Activated CD4-positive, alpha-beta T cell treated with anti-CD3 and anti-CD28 coated beads, Interleukin-2, amount 50 U/mL, for 4 hours (primary cell): Measurements from ENCODE around the gene NUDT4.

Source experiments
- DNase-seq, 2 experiments: peaks; one replicate each; pipeline ENCODE4 v3.0.0-alpha.2; 2020

The NUDT4 gene

DNA sequence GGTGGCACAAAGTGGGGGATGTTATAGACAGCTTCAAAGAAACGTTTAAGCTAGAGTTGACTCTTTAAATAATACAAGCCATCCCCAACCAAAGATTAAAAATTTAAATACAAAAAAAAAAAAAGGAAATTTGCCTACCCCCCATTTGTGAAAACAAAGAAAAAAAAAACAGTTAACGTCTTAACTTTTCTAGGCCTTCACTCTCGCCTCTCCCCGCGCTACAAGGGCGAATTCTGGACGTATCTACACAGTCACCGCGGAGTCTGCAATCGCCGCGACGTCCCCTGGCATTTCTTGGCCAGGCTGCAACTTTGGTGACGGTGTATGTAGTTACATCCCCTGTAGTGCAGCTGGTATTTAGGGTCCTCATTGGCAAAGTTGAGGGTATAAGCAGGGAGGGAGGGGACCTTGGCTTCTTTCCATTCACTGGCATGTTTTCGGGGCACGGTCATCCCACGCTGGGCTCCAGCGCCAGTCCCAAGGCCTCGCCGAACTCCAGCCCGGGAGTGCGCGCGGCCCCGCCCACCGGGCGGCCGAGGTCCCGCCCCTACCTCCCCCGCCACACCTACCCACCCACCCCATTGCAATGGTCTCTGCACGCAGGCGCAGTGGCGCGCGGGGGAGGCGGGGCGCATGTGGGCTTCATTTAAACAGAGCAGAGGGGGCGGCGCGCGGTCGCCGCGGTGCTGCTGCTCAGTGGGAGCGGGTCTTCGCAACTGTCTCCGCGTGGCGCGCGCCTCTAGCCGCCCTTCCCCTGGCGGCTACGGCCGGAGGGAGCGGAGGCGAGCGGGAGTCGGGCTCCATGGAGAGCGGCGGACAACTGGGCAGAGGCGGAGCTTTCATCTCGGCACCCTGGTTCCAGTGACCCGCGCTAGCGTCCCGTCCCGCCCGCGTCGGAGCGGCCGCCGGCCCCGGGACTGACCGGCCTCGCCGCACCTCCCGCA lies at the start of gene NUDT4:
Gene NUDT4, plus strand, starts transcription at position 674 of the 944 bp plus-strand sequence. CDS start 398 bp downstream, outside the sequence.
- peak; percentile 97 to 98 for DNase-seq

- DNase-seq, result no peak
Observed at GRCh38 chr12:93333054-93333453, 44.7 kb upstream of the NUDT4 start.

- no peak for DNase-seq
Observed at GRCh38 chr12:93333828-93334227, 43.9 kb upstream of the NUDT4 start.

GRCh38 chr12:93335603-93336162 lies 42.0 kb upstream of the NUDT4 start:
- DNase-seq, result no peak

DNA sequence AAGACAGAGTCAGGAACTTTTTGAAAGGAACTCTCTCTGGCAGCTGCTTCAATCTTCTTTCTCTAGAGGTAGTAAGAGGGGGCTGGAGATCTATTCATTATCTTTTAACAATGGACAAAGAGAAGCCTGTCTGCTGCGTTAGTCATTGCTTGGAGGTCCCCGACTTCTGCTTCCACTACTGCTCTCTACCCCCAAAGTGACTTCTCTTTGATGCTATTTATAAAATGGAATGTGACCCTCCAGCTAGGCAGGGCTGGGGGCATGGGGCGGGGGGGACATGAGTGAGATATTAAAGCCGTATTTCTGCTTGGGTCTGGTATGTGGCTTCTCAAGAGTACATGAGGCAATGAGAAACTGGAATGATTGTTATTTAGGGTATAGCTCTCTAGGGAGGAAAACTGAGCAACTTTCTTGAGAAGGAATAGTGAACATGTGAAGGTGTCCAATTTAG lies 41.4 kb upstream of the NUDT4 start:
- DNase-seq, result no peak

DNA sequence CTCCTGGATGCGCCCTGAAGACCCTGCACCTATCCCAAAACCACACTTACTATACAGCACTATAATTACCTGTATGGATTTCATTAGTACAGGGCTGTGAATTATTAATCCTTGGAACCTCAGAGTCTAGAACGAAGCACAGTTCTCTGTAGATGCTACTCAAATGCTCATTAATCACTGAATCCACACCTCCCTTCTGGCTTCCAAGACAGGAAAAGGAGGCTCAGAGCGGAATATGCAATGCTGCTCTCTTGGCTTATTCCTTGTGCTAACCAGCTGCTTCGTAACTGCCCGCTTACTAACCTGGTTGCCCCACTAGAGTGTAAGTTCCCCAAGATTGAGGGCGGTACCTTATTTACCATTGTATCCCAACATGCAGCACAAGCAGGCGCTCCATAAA lies 39.1 kb upstream of the NUDT4 start:
- DNase-seq, result no peak

DNA sequence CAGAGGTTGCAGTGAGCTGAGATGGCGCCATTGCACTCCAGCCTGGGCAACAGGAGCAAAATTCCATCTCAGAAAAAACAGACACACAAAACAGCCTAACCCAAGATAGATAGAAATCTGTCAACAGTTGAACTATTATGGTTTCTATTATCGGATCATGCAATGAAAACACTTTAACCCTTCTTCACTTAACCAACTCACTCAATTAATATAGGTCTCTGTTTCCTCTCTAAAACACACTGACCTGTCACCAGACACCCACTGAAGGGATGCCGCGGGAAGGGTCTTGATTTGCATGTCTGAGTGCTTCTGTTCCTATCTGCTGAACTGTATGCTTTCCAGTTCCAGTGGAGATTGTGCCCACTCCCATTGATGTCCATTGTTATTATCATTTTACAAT lies 38.0 kb upstream of the NUDT4 start:
- no peak for DNase-seq

DNA sequence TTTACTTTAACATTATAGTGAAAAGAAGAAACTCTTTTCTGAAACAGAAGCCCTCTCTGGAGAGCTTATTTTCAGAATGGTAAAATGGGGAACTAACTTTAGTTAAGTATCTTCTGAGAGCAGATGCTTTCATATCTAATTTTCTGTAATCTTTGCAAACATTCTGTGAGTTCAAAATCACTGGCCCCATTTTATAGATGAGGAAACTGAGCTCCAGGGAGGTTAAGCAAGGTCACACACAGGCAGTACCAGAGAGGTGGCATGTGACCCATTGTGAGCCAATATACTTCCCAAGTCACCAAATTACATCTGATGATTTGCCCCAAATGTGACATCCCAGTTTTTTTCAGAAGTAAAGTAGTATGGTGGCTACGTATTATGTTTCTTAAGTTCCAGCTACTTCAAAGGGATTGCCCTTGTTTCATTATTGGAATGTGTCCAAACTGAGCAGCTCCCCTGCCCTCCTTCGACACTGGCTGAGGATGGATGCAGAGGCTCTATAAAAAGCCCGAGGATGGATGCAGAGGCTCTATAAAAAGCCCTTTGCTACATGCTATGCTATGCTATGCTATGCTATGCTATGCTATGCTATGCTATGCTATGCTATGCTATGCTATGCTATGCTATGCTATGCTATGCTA lies 36.2 kb upstream of the NUDT4 start:
- no peak for DNase-seq

DNA sequence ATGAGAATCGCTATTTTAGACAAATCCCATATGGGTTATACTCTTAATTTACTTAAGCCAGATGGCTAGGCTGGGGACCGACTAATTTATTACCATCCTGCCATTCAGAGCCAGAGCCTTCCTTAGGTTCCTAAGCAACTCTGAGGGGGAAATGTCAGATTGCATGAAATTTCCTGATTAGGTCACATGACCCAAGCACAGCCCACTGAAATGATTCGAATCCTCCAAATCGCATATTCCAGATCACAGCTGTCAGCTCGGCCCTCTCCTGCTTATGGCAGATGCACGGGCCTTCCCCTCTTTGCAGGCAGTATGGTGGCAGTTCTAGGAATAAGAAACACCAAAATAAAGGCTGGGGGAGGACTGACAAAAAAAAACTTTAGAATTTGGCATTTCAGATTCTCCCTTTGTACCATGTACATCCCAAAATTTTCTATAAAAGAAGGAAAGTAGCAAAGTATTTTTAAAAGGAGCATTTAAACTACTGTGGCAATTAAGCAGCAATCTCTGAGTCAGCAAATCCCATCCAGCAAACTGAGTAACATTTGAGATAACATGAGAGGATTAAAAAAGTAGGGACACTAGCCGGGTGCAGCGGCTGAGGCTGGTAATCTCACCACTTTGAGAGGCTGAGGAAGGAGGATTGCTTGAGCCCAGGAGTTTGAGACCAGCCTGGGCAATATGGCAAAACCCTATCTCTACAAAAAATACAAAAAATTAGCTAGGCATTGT lies 30.5 kb upstream of the NUDT4 start:
- no peak for DNase-seq

DNA sequence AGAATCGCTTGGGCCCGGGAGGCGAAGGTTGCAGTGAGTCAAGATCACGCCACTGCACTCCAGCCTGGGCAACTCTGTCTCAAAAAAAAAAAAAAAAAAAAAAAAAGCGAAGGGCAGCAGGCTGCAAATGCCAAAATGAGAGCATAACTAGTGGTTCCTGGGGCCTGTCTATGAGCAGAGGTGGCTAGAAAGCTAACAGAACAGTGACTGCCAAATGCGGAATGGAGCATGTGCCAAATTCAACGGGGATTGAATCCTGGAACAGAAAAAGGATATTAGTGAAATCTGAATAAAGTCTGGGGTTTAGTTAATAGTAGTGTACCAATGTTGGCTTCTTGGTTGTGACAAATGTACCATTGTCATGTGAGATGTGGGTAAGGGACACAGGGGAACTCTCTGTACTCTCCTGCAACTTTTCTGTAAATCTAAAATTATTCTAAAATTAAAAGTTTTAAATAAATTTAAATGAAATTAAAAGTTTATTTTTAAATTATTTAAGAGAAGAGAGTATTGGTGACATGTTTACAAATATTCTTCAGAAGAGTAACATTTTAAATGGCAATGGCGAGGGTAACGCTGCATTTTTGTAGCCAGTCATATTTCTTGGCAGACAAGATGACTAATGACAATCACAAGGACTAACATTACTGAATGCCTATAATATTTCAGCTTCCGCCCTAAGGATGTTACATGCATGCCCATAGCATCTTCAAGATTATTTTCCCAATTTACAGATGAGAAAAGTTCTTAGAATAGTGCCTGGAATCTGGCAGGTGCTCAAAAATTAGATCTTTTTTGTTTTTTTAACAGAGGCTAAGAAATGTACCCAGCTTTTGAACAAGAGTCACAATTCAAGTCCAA lies 28.9 kb upstream of the NUDT4 start:
- no peak for DNase-seq

- no peak for DNase-seq
Observed at GRCh38 chr12:93351726-93352125, 26.0 kb upstream of the NUDT4 start.

DNA sequence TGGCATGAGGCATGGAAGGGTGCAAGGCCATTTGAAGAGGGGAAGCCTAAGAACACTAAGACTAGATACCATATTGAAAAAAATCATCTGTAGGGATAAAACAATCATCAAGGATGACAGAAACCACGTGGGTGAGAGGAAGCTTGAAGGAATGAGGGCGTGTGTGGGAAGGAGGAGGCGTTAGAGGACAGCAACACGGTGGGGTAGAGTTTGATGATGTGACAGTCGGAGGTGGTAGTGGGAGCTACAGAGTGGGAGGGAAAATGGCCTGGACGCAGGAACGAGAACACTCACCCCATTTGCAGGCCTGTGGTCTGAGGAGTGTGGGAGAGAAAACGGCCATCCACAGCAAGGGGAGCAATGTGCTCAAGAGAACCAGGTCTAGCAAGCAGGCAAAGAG lies 25.4 kb upstream of the NUDT4 start:
- DNase-seq, result no peak

DNA sequence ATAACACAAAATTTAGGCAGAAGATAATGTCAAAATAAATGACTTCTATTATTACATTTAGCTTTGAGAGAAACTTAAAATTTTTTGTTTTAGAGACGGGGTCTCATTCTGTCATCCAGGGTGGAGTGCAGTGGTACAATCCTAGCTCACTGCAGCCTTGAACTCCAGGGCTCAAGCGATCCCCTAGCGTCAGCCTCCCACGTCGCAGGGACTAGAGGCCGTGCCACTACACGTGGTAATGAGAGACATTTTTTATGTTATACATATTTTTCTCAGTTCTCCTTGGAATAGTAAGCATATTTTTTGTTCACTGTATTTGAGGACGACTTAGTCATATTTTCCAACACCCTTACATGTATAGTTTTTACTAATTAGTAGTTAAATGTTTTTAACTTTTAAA lies 21.5 kb upstream of the NUDT4 start:
- DNase-seq, result no peak

DNA sequence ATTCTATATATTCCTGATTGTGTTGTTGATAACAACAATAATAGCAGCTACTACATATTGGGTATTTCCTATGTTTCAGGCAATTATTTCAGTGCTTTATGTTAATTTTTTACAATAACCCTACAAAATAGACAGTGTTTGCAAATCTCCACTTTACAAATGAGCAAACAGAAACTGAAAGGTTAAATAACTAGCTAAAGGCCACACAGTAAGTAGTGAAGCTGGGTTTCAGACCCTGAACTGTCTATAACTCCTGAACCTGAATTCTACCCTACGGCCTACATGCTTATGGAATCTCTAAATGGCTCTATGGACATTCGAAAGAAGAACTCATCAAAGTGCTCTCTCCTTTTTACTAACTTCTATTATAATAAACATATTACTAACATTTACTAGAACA lies 19.7 kb upstream of the NUDT4 start:
- DNase-seq, result no peak

- DNase-seq, result no peak
Observed at GRCh38 chr12:93358821-93359220, 18.9 kb upstream of the NUDT4 start.

DNA sequence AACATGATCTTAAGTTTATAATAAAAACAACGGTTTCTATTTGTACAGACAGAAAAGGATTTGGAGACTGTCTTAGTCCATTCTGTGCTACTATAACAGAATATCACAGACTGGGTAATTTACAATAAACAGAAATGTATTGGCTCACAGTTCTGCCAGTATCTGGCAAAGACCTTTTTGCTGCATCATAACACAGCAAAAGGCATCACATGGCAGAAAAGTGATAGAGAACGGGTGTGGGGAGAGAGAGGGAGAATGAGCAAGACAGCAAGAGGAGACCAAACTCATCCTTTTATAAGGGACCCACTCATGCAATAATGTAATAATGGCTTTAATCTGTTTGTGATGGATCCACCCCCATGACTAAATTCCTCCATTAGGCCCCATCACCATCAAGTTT lies 17.0 kb upstream of the NUDT4 start:
- DNase-seq, result no peak

DNA sequence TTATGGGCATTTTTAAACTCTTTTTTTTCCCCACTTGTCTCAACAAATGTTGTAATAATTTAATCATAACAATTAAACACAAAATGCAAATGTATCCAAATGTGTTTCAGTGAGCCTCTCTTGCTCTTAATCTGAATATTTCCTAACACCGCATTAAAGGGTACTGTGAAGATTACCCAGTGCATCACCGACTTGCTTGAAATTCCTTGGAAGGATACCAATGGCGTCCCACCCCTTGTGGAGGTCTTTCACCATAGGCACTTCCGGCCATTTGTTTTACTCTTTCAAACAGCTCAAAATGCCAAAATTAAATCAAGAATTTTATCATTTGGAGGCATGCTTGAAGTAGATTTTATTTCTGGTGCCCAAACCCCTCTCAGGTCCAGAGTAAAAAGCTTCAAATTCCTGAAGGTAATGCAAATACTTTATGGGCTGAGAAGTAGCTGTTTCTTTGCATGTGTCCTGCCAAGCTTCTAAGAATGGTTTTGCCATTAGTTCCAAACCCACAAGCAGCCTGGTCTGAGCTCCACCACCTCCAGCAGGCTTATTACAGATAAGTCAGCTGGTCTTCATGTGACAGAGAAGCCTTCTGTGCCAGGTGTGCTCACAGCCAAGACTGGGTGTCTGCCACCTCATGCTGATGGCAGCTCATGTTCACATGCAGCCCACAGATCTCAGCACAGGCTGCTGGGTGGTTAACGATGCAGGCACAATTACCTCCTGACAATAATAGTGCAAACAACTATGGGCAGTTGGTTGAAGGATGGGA lies 16.4 kb upstream of the NUDT4 start:
- no peak for DNase-seq

DNA sequence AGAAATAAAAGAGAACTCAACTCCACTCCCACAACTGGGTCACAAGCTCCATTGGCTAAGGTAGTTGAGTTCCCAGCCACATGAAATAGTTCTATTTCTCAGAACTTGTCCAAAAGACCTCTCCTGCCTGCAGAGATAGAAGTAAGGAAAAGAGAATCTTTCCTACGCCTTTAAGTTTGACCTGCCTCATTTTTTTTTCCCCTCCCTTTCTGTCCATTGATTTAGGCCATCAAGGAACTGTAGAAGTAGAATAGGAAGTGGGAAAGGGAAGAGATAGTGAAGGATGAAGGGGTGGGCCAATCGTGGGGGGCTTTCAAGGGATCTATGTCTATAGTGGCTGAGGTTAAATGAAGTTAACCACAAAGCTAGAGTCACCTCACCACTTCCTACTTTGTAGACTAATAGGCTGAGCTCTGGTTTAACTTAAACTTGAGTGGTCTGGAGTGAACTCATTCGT lies 13.9 kb upstream of the NUDT4 start:
- DNase-seq, result no peak

GRCh38 chr12:93365616-93366405 lies 11.9 kb upstream of the NUDT4 start:
- no peak for DNase-seq

GRCh38 chr12:93366422-93366821 lies 11.3 kb upstream of the NUDT4 start:
- DNase-seq, result no peak
